GM20431 (cell line): Measurements from ENCODE around the gene TSC22D4.

Experiments used
- in situ Hi-C: fragments of 300-500 bp; cut with MseI, MboI; formaldehyde crosslinking; loops from one replicate; pipeline ENCODE4 v1.15.0; 2020; ENCODE audit warnings: low sequenced_read_pairs; ENCODE audit not compliant: unreplicated experiment

Gene TSC22D4

DNA sequence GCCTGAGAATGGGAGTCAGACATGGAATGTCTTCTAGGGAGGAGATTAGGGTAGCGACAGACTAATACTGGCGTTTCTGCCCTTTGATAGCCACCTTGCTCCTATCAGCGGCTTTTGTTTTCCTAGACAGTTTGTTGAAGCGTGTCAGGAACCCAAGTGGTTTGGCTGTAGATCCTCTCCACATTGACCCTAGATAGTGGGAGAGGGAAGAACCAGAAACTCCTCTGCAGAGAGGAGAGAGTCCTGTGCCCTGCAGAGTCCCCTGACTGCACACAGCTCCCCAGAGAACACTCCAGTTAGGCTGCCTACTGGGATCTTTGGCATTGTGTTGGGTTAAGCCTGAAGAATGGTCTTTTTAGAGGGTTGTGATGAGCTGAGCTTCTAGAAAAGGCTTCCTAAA lies 47.0 kb downstream of the TSC22D4 start:
- in situ Hi-C loops, result no loop called here

DNA sequence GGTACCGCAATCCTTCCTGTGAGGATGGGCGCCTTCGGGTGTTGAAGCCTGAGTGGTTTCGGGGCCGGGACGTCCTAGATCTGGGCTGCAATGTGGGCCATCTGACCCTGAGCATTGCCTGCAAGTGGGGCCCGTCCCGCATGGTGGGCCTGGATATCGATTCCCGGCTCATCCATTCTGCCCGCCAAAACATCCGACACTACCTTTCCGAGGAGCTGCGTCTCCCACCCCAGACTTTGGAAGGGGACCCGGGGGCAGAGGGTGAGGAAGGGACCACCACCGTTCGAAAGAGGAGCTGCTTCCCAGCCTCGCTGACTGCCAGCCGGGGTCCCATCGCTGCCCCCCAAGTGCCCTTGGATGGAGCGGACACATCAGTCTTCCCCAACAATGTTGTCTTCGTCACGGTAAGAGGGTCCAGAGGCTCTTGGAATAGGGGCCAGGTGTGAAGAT lies 47.7 kb downstream of the TSC22D4 start:
- in situ Hi-C loops, result no loop called here

DNA sequence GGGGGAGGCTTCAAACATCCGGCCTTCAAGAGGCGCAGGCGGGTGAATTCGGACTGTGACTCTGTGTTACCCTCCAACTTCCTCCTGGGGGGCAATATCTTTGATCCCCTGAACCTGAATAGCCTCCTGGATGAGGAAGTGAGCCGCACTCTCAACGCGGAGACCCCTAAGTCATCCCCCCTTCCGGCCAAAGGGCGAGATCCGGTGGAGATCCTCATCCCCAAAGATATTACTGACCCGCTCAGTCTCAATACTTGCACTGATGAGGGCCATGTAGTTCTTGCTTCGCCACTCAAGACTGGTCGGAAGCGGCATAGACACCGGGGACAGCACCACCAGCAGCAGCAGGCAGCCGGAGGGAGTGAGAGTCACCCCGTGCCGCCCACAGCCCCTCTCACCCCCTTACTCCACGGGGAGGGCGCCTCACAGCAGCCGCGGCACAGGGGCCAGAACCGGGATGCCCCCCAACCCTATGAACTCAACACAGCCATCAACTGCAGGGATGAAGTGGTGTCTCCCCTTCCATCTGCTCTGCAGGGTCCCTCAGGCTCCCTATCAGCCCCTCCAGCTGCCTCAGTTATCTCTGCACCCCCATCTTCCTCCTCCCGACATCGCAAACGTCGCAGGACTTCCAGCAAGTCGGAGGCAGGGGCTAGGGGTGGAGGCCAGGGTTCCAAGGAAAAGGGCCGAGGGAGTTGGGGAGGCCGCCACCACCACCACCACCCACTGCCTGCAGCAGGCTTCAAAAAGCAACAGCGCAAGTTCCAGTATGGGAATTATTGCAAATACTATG lies 48.3 kb downstream of the TSC22D4 start:
- in situ Hi-C loops, result no loop called here

DNA sequence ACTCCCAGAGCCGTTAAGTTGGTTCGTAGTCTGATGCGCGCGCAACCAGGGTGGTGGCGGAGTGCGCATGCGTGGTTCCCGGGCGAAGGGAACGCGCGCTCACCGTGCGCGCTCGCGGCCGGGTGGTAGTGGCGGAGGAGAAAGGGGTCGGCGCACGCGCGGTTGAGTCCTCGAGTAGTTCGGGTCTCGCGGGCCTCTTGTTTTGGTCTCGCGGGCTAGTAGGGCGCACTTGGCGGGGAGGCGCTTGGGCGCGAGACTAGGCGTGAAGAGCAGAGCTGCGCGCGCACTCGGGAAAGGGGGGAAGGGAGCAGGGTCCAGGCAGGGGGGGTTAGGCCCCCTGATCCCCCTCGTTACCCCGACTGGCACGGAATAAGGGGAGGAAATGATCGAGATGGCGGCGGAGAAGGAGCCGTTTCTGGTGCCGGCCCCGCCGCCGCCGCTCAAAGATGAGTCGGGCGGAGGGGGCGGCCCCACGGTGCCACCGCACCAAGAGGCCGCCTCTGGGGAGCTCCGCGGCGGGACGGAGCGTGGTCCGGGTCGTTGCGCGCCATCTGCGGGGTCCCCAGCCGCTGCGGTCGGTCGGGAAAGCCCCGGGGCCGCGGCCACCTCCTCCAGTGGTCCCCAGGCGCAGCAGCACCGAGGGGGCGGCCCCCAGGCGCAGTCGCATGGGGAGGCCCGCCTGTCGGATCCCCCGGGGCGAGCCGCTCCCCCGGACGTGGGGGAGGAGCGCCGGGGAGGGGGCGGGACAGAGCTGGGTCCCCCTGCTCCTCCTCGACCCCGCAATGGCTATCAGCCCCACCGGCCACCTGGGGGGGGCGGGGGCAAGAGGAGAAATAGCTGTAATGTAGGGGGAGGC lies 49.1 kb downstream of the TSC22D4 start, which contains the start of gene MEPCE:
Gene MEPCE (plus strand): TSS at position 195 of the 856 bp plus-strand sequence. CDS start 188 bp downstream, at position 383.
- in situ Hi-C loops, result no loop called here

DNA sequence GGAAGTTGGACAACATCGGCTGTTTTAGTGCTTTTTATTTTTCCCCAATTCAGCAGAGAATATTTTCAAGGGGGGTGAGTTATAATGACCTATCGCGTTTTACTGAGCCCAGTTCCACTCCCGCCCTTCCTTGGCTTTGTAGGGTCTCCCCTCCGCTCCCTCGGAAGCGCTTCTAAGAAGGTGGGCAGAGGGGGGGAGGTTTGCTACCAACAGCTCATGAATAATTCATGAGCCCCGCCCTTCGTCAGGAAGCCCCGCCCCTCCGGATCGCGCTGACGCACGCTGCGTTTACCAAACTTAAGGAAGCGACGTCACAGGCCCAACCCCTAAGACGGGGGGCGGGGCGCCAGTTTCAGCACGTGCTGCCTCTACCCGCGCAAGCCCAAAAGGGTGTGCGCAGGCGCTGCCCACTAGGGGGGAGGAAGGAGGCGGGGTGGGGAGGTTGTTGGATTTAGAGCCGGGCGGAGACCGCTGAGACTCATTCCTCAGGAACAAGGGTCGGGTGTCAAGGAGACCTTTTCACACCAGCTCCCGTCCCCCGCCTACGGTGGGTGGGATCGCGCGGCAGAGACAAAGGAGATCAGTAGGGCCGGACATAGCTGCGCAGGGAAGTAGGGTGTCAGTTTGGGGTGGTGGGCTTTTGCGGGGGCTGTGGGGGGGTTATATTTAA lies 49.9 kb downstream of the TSC22D4 start:
- in situ Hi-C loops, result no loop called here

DNA sequence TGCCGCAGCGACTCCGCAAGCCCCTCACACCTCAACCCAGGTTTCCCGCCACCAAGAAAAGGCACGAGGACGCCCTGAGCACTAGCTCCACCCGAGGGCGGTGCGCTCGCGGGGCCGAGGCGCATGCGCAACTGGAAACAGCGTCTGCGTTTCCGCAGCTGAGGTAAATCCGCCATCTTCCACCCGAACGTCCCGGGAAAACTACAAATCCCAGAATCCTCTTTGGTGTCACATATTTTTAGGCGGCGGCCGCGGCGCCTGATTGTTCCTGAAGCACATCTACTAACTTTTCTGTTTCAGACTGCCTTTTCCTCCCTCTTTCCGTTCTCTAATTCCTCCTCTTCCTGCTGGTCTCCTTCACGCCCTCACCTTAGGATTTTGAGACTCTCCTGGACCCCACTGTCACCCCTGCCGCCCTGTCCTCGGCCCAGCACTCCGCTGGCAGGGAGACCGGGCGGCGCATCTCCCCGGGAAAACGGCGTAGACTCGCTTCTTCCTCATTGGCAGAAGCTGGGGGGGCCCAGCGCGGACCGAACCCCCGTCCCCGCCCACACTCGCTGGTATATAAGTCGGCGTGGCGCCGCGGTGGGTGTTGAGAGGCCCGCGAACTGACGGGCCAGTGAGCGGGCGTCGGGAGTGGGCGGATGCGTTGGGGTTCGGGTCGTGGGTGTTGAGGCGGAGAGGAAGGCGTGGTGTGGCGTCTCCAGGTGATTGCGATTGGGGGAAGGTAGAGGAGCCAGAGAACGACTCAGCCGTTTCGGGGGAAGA lies 50.6 kb downstream of the TSC22D4 start, which contains the start of gene ZCWPW1:
Gene ZCWPW1 (minus strand): TSS at position 505 of the 768 bp plus-strand sequence. CDS start 8,054 bp downstream, outside the sequence.
- in situ Hi-C loops, result no loop called here

DNA sequence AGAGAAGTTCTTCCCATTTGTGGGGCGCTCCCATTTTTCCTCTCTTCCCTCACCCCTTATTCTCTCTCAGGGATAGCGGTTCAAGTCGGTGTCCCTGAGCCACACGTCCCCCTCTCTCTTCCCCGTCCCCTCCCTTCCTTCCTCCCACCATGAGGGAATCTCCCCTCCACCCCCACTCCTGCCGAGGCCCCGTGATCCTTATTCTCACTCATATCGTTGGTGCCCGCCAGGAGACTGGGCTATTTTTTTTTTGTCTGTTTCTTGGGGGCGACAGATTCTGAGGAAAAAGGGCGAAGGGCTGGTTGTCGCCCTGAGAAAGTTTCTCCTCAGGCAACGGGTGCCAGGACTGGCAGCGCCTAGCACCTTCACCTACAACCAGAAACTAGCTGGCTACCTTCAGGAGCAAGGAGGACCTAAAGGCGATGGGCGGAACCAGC lies 51.2 kb downstream of the TSC22D4 start:
- in situ Hi-C loops, result no loop called here

DNA sequence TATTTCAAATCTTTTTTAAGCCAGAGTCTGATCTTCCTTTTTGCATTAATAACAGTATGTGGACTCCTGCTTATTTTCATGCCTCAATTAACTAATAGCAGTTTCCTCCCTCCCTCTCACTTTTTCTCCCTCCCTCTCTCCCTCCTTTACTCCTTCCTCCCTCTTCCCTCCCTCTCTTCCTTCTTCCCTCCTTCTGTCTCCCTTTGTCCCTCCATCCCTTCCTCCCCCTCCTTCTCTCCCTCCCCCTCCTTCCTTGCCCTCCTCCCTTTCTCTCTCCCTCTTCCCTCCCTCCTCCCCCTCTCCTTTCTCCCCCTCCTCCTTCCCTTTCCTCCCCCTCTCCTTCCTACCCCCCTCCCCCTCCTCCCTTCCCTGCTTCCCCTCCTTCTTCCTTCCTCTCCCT lies 52.5 kb downstream of the TSC22D4 start:
- in situ Hi-C loops, result no loop called here

DNA sequence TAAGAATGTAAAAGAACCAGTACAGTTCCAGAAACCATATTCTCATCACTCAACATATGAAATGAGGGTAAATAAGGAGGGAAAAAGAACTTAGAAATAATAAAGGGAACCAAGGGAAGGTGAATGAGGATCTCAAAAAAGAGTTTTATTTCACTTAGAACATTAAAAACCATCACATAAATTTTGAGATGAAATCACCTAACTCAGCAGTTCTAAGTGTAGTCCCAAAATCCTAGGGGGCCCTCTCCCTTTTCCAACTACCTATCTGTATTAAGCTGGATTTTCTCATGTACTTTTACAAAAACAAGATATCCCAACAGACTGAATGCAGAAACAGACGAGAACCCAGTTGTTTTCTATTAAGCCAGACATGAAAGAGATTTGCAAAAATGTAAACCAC lies 53.7 kb downstream of the TSC22D4 start:
- in situ Hi-C loops, result no loop called here

DNA sequence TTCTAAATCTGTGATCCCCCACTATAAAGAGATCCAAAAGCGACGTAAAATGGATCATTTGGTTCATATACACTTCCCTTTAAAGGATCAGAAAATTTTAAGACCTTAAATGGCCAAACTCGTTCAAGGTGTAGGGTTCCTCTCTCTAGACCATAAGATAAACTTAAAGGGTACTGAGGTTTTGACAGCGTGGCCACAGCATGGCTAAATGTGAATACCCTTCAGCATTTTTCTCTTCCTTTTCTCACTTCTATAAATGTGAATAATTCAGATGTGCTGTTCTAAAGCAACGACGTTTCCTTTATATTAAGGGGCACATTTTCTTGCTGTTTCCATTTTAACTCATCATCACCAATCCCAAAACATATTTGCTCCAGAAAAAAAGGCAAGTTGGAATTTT lies 55.7 kb downstream of the TSC22D4 start:
- in situ Hi-C loops, result no loop called here

DNA sequence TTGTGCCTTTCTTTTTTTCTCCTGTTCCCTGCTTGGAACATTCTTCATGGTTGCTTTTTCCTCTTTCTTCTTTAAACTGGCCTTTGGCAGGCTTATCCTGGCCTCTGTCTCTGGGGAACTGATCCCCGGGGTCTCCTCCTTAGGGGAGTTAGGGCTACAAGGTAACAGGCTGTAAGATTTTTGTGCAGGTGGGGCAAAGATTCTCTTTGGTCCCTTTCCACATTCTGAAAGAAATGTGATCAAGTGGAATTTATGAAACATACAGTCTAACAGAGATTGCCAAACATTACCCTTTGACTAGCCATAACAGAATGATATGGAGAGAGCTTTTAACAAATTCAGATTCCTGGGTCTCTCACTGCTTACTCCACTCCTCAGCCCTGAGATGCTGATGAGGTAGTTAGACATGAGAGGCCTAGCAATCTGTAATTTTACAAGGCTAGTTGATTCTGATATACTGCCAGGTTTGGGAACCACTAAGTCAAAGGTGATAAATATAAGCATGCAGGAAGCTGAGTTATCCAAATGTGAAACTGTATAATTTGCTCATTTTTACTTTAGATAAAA lies 59.3 kb downstream of the TSC22D4 start:
- in situ Hi-C loops, result no loop called here

DNA sequence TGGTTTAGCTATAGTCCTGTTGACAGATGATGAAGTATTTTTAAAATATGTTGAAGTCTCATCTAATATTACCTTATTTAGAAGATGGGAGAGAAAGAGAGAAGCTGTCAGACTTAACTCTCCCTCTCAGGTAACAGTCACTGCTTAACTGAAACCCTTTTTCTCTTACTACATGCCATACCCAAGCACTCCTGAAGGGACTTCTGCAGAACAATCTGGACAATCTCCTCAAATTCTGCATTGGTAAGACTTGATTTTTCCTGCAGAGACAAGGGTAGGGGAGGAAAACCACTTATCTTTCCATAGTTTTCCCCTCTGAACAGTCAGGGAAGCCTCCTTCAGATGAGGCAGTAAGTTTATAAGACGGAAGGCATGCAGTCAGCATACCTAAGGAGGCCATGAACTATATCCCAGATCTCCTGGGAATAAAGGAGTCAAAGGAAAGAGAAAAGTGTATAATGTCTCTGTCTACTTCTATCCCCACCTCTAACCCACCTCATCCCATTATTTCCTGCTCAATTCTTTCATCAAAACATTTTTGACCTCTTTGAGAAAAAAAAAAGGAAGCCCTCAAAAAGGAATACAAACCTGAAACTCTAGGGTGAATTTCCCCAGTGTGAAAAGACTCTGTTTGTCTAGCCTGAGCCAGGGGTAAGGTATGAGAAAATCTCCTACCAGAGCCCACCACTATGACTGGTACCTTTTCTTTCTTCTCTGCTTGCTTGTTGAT lies 59.9 kb downstream of the TSC22D4 start:
- in situ Hi-C loops, result no loop called here
